HL-60/S4 (cell line): Measurements from ENCODE around the gene TMEM119.

Experiments
- in situ Hi-C: fragments of 300-500 bp; cut with MboI; formaldehyde crosslinking; loops from 2 replicates; pipeline ENCODE4 v1.14.3; 2022; ENCODE audit warnings: low sequenced_read_pairs

Gene TMEM119

DNA sequence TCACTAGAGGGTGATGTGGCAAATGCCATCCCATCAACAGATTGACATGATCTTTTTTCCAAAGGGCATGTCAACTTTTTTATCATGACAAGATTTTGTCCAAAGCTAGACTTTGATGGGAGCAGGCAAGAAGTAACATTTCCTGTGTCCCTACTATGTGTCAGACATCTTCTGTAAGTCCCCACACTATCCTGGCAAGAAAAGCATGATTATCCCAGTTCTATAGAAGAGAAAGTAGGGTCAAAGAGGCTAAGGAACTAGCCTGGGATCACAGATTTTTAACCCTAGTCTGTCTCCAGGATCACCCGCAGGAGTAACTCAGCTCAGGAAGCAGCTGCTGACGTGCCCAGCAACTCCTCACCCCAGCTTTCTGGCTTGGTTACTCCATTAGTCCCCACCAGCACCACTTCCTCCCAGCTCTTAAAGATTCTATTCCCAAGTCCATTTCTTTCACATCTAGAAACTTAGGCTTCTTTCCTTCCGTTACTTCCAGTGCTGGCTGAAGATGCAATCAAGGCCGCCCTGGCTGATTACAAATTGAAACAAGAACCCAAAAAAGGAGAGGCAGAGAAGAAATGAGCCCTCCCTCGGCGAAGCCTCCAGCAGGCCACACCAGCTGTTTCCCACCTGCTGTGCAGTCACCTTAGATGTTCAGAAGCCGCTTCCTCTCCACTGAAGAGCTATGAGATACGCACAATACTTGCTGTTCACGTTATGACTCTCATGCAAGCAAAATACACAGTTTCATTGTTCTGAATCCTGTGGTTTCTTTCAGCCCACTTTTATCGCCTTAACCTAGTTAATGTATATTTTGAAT lies 29.3 kb downstream of the TMEM119 start:
- in situ Hi-C loops, result loop anchor here (10.0 to 25.0 kb wide), 2 partner anchors 236 to 519 kb away; partner anchors contain the start of genes ALKBH2 and UNG

DNA sequence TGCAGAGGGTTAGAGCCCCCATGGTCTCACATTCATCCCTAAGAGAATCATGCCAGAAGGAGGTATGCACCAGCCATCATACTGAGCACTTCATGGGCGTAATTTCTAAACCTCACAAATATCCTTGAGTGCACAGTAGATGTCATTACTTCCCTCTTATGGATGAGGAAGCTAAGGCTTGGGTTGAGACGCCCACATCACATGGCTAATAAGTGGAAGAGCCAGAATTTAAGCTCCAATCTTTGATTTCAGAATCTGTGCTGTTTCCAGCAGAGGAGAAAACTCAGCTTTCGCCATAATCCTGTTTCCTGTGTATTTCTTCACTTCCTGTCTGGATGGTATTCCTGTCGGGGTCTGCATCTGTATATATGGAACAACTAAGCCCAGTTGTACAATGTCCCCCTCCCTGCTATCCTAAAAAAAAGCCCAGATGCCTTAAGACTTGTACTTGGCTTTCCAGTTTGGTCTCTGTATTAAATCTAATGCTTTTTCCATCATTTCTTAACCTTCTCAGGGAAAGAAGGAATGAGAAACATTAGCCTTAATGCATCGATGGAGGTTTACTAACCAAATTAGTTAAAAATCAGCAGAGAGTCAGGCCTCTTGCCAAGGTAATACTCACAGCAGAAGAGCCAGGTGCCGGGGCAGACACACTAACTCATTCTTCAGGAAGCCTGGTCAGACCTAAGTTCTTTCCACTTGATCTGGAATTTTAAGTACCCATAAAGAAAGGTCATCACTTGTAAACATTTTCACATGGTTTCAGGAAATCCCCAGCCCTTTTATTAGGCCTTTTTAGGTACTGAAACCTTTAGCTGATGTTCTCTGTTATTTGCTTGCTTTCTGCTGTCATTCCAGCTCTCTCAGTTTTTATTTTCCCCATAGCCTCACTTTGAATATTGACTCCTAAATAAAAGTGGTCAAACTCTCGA lies 30.2 kb downstream of the TMEM119 start:
- in situ Hi-C loops, result loop anchor here (10.0 to 25.0 kb wide), 2 partner anchors 237 to 520 kb away; partner anchors contain the start of genes ALKBH2 and UNG

DNA sequence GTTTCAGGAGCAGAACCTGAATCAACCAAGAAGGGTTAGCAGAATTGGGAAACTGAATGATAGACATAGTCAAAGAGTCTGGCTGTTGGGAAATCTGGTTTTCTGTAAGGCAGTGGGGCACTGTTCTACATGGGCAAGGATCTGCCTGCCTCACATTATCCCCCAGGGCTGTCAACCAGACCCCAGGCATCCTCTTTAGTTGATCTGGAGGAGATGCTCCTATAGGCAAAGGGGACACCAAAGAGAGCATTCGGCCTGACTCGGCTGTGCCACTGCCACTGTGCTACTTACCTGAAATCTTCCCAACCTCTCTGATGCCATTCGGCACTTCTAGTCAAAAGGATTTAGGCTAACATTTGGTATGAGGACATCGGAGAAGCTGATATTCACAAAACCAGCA lies 31.4 kb downstream of the TMEM119 start:
- in situ Hi-C loops, result loop anchor here (10.0 to 25.0 kb wide), 2 partner anchors 238 to 521 kb away; partner anchors contain the start of genes ALKBH2 and UNG

DNA sequence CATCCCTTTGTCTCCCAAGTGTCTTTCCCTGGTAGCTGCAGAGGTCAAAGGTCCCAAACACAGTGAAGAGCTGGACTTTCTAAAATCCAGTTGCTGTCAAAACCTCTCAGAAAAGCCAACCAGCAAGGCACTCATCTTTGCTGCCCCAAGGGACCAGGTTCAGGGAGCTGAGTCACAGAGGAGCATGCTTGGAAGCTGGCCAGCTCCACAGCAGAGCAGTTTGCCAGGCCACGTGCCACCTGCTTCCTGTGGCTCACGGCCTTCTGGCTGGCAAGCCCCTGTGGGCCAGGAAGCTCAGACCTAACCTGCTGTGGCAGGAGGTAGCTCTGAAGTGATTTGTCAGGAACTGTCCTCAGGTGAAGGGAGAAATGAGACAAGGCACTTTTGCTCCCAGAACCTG lies 31.9 kb downstream of the TMEM119 start:
- in situ Hi-C loops, result loop anchor here (10.0 to 25.0 kb wide), 2 partner anchors 239 to 521 kb away; partner anchors contain the start of genes ALKBH2 and UNG

DNA sequence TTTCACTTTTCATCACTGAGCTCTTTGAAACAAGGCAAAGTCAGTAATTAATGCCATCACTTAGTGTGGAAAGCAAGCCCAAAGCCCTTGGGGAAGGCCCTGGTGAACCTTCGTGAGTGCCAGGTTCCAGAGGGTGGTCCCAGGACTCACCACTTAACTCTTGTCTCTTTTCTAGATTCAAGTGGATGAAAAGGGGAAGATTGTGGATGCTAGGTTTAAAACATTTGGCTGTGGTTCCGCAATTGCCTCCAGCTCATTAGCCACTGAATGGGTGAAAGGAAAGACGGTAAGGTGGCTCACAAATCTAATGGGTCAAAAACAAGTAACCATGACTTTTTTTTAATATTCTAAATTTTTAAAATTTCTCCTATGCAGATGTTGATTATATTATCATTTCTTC lies 32.7 kb downstream of the TMEM119 start:
- in situ Hi-C loops, result loop anchor here (10.0 to 25.0 kb wide), 2 partner anchors 240 to 522 kb away; partner anchors contain the start of genes ALKBH2 and UNG

DNA sequence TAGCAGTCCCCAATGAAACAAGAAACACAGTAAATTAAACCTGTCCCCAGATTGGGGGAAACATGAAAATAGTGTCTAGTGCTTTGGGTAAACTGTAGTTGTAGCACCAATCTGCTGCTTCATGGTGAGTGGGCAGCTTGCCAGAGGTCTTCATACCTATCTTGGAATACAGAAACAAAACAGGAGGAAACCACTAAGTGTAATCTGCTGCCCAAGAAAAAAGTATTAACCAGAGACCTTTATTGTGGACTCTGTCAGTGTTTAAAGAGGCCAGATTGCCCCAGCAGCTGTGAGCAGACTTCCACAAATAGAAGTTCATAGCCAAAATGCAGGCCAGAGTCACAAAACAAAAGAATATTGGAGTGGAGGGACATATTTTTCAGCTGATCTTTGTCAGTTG lies 33.2 kb downstream of the TMEM119 start:
- in situ Hi-C loops, result loop anchor here (10.0 to 25.0 kb wide), 2 partner anchors 240 to 523 kb away; partner anchors contain the start of genes ALKBH2 and UNG

DNA sequence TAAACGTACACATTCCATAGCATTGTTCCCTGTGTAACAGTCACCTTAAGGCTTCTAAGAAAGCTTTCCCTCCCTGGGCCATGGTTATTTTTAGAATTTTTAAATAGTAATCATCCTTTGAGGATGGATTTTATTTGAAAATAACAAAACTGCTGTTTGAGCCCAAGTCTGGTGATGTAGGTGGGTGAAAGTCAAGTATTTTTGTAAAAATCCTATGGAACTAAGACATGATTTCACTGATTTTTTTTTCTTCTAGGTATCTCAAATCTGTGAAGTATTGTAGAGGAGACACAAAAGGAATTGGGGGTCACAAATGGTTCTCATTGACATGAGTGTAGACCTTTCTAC lies 34.1 kb downstream of the TMEM119 start:
- in situ Hi-C loops, result loop anchor here (10.0 to 25.0 kb wide), 2 partner anchors 241 to 524 kb away; partner anchors contain the start of genes ALKBH2 and UNG

DNA sequence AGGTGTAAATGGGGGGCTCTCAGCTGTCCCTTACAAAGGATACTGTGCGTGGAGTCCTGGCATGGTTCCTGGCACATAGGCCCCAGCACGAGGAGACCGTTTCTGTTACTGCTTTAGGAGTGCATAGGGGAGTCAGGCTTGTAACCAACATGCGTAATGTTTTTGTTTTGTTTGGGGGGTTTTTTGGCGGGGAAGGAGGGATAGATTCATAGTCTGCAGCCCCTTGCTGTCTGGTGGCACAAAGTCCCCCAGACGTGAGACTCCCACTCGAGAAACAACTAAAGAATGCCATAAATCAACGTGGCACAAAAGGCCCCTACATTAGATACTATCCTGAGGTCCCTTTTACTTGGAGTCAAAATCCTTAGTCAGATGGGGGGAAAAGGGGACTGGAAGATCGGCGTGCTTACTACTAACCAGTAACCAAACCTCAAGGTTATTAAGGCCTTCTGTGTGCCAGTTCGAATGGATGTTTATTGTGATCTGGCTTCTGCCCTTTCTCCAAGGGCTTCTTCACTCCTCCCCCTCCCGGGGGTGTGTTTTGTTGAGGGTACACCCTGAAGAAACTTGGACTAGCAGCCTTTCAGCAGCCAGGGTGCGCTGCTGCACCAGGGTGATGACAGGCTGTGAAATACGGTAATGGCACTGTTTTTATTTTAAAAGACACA lies 34.6 kb downstream of the TMEM119 start:
- in situ Hi-C loops, result loop anchor here (10.0 to 25.0 kb wide), 2 partner anchors 242 to 524 kb away; partner anchors contain the start of genes ALKBH2 and UNG

DNA sequence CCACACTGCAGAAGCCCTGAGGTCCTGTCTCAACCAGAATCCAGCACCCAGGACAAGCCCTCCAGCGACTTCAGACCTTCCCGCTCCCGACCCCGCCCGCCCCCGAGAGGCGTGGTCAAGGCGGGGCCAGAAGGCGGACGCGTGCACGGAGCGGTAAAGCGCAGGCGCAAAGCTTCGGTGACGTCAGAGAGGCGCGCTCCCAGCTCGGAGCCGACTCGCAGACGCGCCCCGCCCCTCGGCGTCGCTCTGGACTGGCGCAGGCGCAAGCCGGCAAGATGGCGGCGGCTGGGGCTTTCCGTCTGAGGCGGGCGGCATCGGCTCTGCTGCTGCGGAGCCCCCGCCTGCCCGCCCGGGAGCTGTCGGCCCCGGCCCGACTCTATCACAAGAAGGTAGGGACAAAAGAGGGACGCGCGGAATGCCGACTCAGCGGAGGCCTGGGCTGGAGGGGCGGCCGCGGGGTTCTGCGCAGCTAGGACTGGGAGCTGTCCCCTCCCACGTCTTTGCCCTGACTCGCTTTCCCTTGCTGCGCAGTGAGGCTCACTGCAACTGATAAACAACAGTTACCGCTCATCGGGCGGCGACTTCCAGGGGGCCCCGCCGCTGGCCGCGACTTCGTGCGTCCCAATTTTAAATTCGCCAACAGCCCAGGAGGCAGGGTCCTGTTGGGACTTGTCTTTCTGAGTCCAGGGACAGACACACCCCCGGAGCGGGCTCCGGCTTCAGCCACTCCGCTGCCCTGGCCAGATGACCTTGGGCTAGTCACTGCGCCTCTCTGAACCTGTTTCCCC lies 35.3 kb downstream of the TMEM119 start, which contains the start of gene ISCU:
ISCU (plus strand) TSS at position 249 of the 788 bp plus-strand sequence; CDS start at position 276, 27 bp downstream.
- in situ Hi-C loops, result loop anchor here (10.0 to 25.0 kb wide), 2 partner anchors 242 to 525 kb away; partner anchors contain the start of genes ALKBH2 and UNG

DNA sequence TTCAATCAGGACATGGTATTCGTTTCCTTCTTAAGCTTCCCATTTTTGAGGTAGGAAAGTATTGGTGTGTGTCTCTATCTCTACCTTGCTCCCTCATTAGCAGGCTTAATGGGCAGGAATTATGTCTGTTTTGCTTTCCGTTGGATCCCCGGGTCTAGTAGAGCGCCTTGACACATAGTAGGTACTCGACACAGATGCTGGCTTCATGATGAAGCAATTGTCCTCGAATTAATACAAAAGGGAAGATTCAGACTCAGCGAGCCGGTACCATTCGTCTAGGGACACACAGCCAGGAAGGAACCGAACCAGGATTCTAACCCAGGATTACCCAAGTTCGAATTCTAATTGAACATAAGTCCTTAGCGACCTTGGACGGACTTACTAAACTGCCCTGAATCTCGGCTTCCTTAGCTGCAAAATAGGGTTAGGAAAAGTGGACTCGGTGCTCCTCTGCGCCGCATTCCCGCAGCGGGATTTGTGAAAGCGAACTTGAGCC lies 36.0 kb downstream of the TMEM119 start:
- in situ Hi-C loops, result loop anchor here (10.0 to 25.0 kb wide), 2 partner anchors 243 to 525 kb away; partner anchors contain the start of genes ALKBH2 and UNG

DNA sequence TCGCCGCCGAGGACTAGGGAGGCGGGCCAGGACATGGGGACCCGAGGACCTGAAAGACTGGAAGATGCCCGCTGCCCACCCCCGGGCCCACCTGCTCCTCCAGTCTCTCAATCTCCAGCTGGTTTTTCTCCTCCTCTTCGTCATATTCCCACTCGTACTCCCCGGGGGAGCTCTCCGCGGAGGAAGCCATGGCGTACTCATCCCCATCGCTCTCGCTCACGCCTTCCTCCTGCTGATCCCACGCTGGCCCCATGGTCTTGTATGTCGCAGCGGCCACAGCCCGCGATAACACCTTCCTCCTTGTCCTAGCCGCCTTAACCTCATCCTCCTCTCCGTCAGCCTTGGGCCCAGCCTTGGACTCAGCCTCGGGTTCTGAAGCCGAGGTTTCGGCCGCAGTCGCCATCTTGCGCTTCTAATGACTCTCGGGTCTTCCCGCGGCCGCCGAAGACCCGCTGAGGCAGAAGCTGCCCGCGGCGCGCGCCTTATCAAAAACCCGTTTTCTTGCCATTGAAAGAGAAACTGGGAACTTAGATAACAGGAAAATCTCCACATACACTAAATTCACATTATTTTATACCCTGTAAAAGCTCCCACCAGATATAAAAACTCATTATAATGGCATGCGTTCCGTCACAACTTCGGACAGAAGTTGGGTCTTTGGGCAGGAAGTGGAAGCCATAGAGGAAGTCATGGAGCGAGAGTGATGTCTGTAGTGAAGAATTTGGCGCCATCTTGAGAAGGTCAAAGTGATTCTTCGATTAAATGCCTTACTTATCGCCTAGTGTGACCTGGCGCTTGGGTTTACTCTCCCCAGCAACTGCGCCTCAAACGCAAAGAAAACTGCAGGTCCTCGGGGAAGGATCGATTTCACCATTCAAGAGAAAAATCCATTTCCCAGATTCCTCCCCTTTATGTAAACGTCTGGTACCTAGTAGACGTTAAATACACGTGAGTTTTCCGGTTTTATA lies 36.8 kb downstream of the TMEM119 start, which contains the start of gene SART3:
SART3 (minus strand) TSS at position 422 of the 968 bp plus-strand sequence; CDS start at position 403, 19 bp downstream.
- in situ Hi-C loops, result loop anchor here (10.0 to 25.0 kb wide), 2 partner anchors 244 to 526 kb away; partner anchors contain the start of genes ALKBH2 and UNG

DNA sequence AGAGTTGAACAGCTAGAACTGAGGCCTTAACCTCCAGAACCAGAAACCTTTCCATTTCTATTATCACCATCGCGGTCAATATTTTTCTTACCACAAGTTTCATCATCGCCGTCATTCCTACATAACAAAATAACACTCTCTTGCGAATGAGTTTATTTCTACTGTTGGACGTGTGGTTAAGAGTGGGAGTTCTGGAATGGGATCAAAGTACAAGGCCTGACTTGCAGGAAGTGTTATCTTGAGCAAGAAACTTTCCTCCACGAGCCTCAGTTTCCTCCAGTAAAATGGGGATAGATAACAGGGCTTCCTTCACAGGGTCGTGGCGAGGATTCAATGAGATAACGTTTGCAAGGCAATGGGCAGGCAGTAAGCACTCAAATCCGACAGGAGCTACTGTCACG lies 37.6 kb downstream of the TMEM119 start:
- in situ Hi-C loops, result loop anchor here (10.0 to 25.0 kb wide), 2 partner anchors 244 to 527 kb away; partner anchors contain the start of genes ALKBH2 and UNG

DNA sequence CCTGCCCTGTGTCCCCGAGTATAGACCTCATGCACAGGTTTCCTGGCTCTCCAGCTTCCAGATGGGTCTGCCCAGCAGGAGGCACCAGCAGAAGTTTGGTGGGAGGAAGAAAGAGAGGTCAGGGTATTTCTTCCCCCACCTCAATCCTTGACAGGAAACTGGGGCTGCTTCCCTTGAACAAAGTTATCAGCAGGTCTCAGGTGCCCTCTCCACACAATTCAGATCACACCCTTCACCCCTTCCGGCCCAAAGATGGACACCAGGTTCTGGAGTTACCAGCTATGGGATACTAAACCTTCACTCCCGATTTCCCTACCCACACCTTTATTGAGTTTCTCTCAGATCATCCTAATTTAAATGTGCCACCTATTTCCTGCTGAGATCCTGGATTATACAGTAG lies 38.1 kb downstream of the TMEM119 start:
- in situ Hi-C loops, result loop anchor here (10.0 to 25.0 kb wide), 2 partner anchors 245 to 528 kb away; partner anchors contain the start of genes ALKBH2 and UNG

DNA sequence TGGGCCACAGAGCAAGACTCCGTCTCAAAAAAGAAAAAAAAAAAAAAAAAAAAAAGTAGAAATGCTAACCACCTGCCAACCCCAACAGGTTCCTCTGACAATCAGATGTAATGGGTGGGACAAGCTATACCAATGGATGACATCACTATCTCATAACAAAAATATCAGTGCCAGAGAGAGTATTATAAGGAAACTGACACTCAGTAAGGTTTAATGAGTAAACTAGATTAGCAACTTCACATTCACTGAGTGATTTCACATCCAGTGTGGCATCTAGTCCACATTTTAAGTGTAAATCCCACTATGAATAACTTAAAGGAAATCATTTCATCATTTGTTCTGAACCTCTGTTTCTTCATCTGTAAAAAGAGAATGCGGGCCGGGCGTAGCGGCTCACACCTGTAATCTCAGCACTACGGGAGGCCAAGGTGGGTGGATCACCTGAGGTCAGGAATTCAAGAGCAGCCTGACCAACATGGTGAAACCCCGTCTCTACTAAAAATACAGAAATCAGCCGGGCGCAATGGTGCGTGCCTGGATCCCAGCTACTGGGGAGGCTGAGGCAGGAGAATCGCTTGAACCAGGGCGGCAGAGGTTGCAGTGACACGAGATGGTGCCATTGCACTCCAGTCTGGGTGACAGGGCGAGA lies 38.8 kb downstream of the TMEM119 start:
- in situ Hi-C loops, result loop anchor here (25.0 kb wide), 1 partner anchor 528 kb away; the partner anchor contains the start of genes ALKBH2 and UNG

DNA sequence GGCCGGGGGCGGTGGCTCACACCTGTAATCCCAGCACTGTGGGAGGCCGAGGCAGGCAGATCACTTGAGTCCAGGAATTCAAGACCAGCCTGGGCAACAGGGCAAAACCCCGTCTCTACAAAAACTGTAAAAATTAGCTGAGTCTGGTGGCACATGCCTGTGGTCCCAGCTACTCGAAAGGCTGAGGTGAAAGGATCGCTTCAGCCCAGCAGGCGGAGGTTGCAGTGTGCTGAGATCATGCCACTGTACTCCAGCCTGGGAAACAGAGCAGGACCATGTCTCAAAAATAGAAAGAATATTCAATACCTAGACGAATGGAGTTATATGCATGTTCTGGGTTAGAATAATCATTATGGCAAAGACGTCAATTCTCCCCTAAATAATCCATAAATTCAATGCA lies 42.5 kb downstream of the TMEM119 start:
- in situ Hi-C loops, result loop anchor here (25.0 kb wide), 1 partner anchor 532 kb away; the partner anchor contains the start of genes ALKBH2 and UNG

DNA sequence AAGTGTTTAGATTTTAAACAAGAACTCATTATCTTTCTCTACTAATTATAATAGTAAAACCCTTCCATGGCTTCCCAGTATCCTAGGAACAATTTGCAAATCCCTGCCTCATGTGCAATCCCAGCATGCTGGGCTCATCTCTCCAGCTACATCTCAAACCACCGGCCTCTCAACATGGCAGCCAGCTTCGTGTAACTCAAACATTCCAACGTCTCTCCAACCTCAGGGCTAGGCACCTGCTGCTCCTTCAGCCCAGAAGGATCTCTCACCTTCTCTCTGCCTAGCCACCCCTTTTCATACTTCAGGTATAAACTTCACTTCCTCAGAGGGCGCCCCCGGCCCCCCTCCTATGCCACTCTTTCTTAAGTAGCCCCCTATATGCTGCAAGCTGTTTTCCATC lies 44.1 kb downstream of the TMEM119 start:
- in situ Hi-C loops, result loop anchor here (25.0 kb wide), 1 partner anchor 534 kb away; the partner anchor contains the start of genes ALKBH2 and UNG

DNA sequence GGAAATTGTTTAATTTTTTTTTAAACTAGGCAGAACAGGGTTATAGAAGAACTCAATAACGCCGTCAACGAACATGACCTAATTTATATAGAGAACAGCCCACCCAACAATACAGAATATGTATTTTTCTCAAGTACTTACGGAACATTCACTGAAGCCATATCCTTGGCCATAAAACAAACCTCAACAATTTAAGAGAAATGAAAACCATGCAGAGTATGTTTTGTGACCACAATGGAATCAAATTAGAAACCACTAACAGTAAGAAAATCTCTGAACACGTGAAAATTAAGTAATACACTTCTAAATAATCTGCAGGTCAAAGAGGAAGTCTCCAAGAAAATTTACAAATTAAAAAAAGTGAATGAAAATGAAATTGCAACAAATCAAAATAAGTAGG lies 46.3 kb downstream of the TMEM119 start:
- in situ Hi-C loops, result loop anchor here (25.0 kb wide), 1 partner anchor 536 kb away; the partner anchor contains the start of genes ALKBH2 and UNG
